ENCODE results near the gene FXYD5. TPM values are rescaled to one million over a fixed set of nuclear protein-coding genes. Genes with fewer than 3 reads are reported as not detected.

The FXYD5 gene
- total RNA-seq, 1 donor from 2014 or later = 135 TPM

DNA sequence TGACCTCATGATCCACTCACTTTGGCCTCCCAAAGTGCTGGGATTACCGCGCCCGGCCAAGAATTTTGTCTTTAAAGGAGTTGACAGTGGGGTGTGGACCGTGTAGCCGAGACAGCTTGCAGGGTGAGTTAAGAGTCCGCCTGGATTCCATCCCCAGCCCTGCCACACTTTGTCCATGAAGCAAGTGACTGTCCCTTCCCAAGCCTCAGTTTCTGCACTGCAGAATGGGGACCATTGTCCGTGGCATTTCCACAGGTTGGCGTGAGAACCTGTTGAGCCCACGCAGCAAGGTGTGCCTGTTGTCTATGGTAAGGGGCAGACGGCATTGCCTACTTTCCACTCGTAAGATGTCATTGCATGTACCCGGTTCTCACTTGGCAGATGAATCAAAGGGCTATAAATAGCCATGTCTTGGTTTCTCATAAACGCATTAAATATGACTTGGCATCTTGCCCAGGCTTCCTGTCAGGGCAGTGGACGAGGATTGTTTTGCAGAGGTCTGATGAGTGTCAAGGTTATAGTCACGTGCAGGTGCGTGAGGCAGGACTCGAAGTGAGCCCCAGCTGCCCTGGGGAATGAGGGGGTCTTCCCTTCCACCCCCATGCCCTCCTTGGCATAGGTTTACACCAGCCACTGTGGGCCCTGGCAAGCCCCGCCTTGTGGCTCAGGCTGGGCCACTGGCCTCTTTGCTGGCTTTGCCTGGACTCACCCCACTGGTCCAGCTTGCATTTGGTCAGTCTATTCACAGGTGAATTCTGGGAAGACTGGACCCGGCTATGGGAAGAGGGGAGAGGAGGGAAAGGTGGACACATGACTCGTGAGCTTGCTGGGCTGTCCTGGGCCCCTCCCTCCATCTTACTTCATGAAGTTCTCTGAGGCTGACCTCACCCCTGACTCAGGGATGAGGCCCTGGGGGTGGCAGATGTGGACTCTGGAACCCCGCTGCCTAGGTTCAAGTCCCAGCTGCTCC is 59.4 kb downstream of the FXYD5 start:
- no peaks in the 10 kb centered on the region for H3K36me3 ChIP-seq (ENCODE audit: control insufficient read depth, insufficient read depth, low read length)
- DNase-seq (ENCODE audit: low read depth) = no peak
- TF ChIP-seq, protein P1, sequence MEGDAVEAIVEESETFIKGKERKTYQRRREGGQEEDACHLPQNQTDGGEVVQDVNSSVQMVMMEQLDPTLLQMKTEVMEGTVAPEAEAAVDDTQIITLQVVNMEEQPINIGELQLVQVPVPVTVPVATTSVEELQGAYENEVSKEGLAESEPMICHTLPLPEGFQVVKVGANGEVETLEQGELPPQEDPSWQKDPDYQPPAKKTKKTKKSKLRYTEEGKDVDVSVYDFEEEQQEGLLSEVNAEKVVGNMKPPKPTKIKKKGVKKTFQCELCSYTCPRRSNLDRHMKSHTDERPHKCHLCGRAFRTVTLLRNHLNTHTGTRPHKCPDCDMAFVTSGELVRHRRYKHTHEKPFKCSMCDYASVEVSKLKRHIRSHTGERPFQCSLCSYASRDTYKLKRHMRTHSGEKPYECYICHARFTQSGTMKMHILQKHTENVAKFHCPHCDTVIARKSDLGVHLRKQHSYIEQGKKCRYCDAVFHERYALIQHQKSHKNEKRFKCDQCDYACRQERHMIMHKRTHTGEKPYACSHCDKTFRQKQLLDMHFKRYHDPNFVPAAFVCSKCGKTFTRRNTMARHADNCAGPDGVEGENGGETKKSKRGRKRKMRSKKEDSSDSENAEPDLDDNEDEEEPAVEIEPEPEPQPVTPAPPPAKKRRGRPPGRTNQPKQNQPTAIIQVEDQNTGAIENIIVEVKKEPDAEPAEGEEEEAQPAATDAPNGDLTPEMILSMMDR (IDR thresholded peaks at IDR 0.05; ENCODE audit: insufficient read depth, low read length, poor library complexity, severe bottlenecking) = no peak
- no peak overlapping the region for H3K4me3 ChIP-seq (ENCODE audit: low read depth, low read length)
- H3K27me3 ChIP-seq (ENCODE audit: control insufficient read depth, insufficient read depth, low read length) = no peaks in the 10 kb centered on the region

GRCh38 chr19:35214766-35215422 is 60.4 kb downstream of the FXYD5 start:
- Histone ChIP-seq H3K27me3 (ENCODE audit: control insufficient read depth, insufficient read depth, low read length) (no peaks in the 10 kb centered on the region), H3K36me3 (ENCODE audit: control insufficient read depth, insufficient read depth, low read length) (no peaks in the 10 kb centered on the region), H3K4me3 (ENCODE audit: low read depth, low read length) (no peak overlapping the region)
- no peak for DNase-seq (ENCODE audit: low read depth)
- TF ChIP-seq, protein P1 (IDR thresholded peaks at IDR 0.05; ENCODE audit: insufficient read depth, low read length, poor library complexity, severe bottlenecking) = no peak

DNA sequence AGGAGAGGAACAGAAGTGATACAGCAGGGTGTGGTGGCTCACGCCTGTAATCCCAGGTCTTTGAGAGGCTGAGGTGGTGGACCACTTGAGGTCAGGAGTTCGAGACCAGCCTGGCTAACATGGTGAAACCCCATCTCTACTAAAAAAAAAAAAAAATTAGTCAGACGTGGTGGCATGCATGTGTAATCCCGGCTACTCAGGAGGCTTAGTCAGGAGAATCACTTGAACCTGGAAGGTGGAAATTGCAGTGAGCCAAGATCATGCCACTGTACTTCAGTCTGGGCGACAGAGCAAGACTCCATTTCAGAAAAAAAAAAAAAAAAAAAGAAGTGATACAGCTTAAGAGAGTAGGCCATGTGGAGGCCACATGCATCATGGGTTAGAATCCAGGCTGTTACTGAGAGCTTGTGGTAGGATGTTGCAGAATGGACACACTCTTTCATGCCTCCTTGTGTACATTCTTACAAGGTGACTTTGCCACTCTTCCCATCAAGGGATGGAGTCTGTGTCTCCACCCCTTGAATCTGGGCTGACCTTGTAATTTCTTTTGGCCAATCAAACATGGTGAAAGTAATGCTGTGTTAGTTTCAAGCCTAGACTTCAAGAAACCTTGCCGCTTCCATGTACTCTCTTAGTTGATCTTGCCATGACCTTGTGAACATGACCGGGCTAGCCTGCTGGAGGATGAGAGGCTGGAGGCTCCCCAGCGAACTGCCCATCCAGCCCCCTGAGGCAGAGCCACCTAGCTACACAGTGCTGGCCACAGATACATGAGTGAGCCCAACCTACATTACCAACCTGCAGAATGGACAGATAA is 61.7 kb downstream of the FXYD5 start:
- TF ChIP-seq, protein P1 (IDR thresholded peaks at IDR 0.05; ENCODE audit: insufficient read depth, low read length, poor library complexity, severe bottlenecking) = no peak

GRCh38 chr19:35216833-35217648 is 62.5 kb downstream of the FXYD5 start:
- H3K27me3 ChIP-seq (ENCODE audit: control insufficient read depth, insufficient read depth, low read length) = no peaks in the 10 kb centered on the region

More for the DNA sequence above, 61.7 kb downstream of the FXYD5 start:
- Histone ChIP-seq H3K4me3 (ENCODE audit: low read depth, low read length) (no peak overlapping the region), H3K36me3 (ENCODE audit: control insufficient read depth, insufficient read depth, low read length) (no peaks in the 10 kb centered on the region), H3K27me3 (ENCODE audit: control insufficient read depth, insufficient read depth, low read length) (no peaks in the 10 kb centered on the region)
- DNase-seq (ENCODE audit: low read depth) = no peak

GRCh38 chr19:35217649-35217990 is 63.1 kb downstream of the FXYD5 start:
- DNase-seq (ENCODE audit: low read depth) = no peak
- Histone ChIP-seq H3K27me3 (ENCODE audit: control insufficient read depth, insufficient read depth, low read length) (no peaks in the 10 kb centered on the region), H3K4me3 (ENCODE audit: low read depth, low read length) (no peak overlapping the region), H3K36me3 (ENCODE audit: control insufficient read depth, insufficient read depth, low read length) (no peaks in the 10 kb centered on the region)
- TF ChIP-seq, protein P1 (IDR thresholded peaks at IDR 0.05; ENCODE audit: insufficient read depth, low read length, poor library complexity, severe bottlenecking) = no peak

More at GRCh38 chr19:35216833-35217648, 62.5 kb downstream of the FXYD5 start:
- H3K36me3 ChIP-seq (ENCODE audit: control insufficient read depth, insufficient read depth, low read length) = no peaks in the 10 kb centered on the region
- TF ChIP-seq, protein P1 (IDR thresholded peaks at IDR 0.05; ENCODE audit: insufficient read depth, low read length, poor library complexity, severe bottlenecking) = no peak
- no peak overlapping the region for H3K4me3 ChIP-seq (ENCODE audit: low read depth, low read length)
- DNase-seq (ENCODE audit: low read depth) = no peak
